K562 treated with DMSO at 1 percent for 4 hours (cell line): ENCODE data around the gene SCO1. TPM values are rescaled to one million over a fixed set of nuclear protein-coding genes. Genes with fewer than 3 reads are reported as not detected.

ENCODE experiments used
- total RNA-seq: library from RNA; unstranded; fragments of 300-600 nt; gene quantifications from 2 replicates; pipeline ENCODE4 v1.2.3, GENCODE V29; 2022; ENCODE audit not compliant: insufficient read depth

The SCO1 gene
- total RNA-seq, result 2.7 and 5.4 TPM in 2 replicates

DNA sequence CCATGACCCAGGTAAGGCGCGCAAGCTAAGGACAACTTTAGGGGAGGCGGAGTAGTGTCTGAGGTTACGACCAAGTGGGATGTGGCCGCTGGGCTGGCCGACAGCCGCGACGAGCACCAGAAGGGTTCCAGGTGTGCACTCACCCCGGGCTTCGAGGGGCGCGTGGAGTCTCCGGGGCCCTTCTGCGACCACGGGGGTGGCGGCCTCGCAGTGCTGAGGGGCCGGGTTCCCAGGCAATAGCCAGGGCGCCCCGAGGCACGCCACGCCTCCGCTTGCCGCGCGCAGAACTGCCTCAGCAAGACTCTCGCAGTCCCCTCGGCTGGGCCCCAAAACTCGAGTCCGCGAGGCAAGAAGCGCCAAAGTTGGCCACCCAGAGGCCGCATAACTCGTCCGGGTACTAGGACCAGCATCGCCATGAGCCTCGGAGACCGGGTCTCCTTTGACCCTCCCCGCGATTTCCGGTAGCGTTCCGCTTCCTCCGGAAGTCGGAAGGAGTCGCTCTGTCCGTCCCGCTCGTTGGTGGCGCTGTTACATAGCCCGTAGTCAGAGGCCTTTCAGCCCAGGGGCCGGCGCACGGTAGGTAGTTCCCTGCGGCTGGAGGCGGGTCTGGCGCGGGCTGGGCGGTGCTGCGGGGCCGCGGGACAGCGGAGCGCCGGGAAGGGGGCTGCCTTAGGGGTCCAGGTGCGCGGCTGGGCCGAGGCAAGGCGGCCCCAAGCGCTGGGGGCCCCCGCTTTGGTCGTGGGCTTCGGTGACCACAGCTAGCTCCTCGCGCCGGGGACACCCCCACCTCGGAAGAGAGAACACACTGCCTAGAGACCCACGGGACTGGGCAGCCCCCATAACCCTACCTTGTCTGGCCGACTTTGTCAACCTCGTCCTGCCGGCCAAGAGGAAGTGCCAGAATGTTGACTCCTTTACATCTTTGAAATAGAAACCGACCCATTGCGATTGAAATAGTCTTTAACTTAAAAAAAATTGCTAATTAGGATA lies at the start of gene SCO1, which contains the start of gene ADPRM:
Gene SCO1 (minus strand): TSS at position 442 of the 990 bp plus-strand sequence. CDS start 26 bp downstream, at position 416.
Gene ADPRM (plus strand): TSS at position 503 of the 990 bp plus-strand sequence. CDS start 7,333 bp downstream, outside the sequence.

DNA sequence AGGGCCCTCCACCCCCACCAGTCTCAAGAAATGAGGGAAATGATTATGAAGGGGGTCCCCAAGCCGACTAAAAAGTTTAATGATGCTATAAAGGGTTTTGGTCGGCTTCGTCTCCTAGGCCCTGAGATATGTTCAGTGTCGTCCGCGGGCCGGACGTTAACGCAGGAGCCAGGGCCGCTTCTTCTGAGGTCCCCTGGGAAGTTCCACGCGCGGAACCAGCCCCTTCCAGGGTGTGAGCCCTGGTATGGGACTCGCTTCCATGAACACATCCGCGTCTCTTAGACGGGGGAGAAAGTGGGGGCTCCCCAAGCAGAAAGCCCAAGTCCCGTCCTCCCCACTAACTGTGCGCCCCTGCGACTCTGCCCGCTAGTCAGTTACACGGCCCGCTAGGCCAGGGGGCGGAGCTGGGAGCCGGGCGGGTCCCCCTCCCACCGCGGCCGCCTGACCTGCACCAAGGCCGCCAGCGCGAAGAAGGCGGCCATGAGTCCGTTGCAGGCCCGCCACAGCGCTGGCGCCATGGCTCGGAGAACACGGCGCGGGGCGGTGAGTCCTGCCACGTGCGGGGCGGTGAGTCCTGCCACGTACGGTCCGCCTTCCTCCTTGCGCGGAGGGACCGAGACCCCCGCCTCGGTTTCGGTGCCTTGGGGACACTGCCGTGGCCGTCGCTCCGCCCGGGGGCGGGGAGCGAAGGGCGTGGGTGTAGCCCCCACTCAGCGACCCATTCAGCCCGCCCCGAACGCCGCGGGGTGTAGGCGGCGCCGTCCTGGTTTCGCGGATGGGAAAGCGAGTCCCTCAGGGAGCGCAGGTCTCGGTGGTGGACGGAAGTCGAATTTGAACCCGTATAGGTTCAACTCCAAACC lies 32.2 kb upstream of the SCO1 start, which contains the start of gene TMEM220:
Gene TMEM220 (minus strand): TSS at position 690 of the 860 bp plus-strand sequence. CDS start 172 bp downstream, at position 518.

DNA sequence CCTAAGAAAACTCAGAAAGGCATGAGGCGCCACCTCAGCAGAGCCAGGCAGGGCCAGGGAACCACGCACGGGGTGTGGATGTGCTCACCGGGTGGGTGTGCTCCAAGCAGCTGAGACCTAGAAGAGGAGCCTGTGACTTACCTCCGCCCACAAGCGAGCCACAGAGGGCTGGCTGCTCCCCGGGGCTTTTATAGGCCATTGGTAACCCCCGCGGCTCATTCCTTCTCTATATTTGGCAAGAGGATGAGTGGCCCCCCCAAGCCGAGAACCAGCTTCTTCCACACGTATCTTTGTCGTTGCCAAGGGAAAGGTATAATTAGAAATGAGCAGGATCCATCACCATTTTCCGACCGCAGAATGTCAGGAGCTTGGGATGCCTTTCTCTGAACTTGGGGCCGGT lies 40.2 kb downstream of the SCO1 start, which contains the start of gene MYH3:
Gene MYH3 (minus strand): TSS at position 162 of the 400 bp plus-strand sequence. CDS start 2,245 bp downstream, outside the sequence.

Other genes with a start within 250 kb of the SCO1 start
- not detected in 2 replicates for gene MYH4, start 228.0 kb downstream of the SCO1 start, total RNA-seq
- not detected in 2 replicates for gene MYH1, start 179.0 kb downstream of the SCO1 start, total RNA-seq
- gene MYH2, start 147.9 kb downstream of the SCO1 start, total RNA-seq, result not detected in 2 replicates
- 0.19 and 0.33 TPM in 2 replicates for gene MYH3, start 40.2 kb downstream of the SCO1 start, total RNA-seq
- gene ADPRM, start 61 bp upstream of the SCO1 start, total RNA-seq, result 7.6 and 7.8 TPM in 2 replicates
- not detected in 2 replicates for gene TMEM220, start 32.5 kb upstream of the SCO1 start, total RNA-seq
- gene TMEM238L, start 106.6 kb upstream of the SCO1 start, total RNA-seq, result not detected in 2 replicates
- gene PIRT, start 140.6 kb upstream of the SCO1 start, total RNA-seq, result not detected in 2 replicates